ENCODE results near the gene OMG. TPM values are rescaled to one million over a fixed set of nuclear protein-coding genes. Genes with fewer than 3 reads are reported as not detected.
"Not testable (repeated sequence)": the region's sequence is repeated elsewhere in the genome, so short reads cannot be mapped to it uniquely, and the experiment has no call there.

Gene OMG
- total RNA-seq, 2 donors from 2014 or later = 0.26 to 0.42 TPM

DNA sequence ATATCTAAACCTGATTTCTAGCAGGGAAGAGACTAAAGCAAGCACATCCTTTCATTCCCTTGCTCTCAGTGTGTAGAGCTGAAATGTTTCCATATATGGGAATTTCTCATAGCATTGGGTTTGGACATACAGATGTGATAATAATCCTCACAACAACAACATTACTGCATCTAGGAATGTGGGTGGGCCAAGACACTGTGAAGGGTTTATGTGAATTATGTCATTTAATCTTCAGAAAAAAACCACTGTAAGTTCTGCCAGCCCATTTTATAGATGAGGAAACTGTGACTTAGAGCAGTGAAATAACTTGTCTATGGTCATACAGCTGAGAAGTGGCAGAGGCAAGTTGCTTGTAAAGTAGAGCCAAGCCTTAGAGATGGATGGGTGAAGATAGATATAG, 5.2 kb downstream of the OMG start:
- no peaks in the 10 kb centered on the region for H3K9me3 Mint-ChIP-seq
- H3K27me3 Mint-ChIP-seq = no peaks in the 10 kb centered on the region
- no peaks in the 10 kb centered on the region for H3K4me1 Mint-ChIP-seq
- no peaks in the 10 kb centered on the region for H3K36me3 Mint-ChIP-seq (ENCODE audit: low read depth)
- no peak overlapping the region for H3K27ac Mint-ChIP-seq
- no peak for ATAC-seq (replicated peaks)
- H3K4me3 Mint-ChIP-seq = no peak overlapping the region

DNA sequence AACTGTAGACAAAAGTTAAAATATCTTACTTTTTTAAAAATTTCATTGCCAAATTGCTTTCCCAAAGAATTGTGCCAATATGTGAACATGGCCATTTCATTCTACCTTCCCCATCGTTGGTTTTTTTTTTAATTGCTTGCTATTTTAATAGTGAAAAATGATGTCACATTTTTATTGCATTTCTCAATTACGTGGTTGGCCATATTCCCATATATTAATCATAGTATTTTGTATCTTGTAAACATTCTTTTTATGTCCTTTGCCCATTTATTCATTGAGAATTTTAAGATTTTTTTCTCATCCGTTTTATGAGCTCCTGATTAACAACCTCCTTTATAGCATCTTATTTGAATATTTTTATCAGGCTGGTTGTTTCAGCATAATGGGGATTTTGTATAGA, 7.2 kb downstream of the OMG start:
- H3K4me3 Mint-ChIP-seq = no peak overlapping the region
- no peaks in the 10 kb centered on the region for H3K36me3 Mint-ChIP-seq (ENCODE audit: low read depth)
- no peaks in the 10 kb centered on the region for H3K27me3 Mint-ChIP-seq
- no peaks in the 10 kb centered on the region for H3K4me1 Mint-ChIP-seq
- H3K27ac Mint-ChIP-seq = no peak overlapping the region
- H3K9me3 Mint-ChIP-seq = no peaks in the 10 kb centered on the region
- no peak for ATAC-seq (replicated peaks)

DNA sequence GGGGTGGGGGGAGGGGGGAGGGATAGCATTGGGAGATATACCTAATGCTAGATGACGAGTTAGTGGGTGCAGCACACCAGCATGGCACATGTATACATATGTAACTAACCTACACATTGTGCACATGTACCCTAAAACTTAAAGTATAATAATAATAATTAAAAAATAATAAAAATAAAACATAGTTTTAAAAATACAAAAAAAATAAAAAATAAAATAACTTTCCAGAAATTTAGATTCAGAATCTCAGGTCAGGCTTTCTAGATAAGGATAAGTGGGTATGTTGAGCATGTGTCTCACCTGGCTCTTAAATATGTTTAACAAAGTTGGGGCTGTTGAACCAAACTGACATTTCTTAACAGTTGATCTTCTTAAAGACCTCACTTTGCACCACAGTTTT, 9.1 kb downstream of the OMG start:
- not testable (repeated sequence) for H3K27me3 Mint-ChIP-seq; ATAC-seq (replicated peaks); H3K36me3 Mint-ChIP-seq (ENCODE audit: low read depth); H3K9me3 Mint-ChIP-seq; H3K4me3 Mint-ChIP-seq; H3K4me1 Mint-ChIP-seq; H3K27ac Mint-ChIP-seq

DNA sequence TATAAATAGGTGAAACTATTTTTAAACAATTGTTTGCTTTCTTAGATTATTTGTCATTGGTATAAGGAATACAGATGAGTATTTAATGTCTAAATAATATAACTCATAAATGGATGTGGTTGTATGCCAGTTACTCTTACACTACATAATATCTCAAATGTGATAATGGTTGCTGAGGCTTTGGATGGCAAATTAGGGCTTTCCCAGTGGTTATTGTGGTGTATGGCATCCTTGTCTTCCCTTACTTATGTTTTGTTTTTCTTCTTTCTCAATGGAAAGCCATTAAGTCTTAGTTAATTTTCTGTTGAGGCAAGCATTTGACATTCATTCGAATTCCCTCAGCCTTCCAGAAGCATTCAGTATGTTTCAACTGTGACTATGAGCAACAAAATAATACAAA, 10.5 kb downstream of the OMG start:
- Mint-ChIP-seq H3K27me3 (no peaks in the 10 kb centered on the region), H3K4me1 (no peaks in the 10 kb centered on the region), H3K27ac (no peak overlapping the region), H3K36me3 (ENCODE audit: low read depth) (no peaks in the 10 kb centered on the region), H3K9me3 (no peaks in the 10 kb centered on the region), H3K4me3 (no peak overlapping the region)
- no peak for ATAC-seq (replicated peaks)

DNA sequence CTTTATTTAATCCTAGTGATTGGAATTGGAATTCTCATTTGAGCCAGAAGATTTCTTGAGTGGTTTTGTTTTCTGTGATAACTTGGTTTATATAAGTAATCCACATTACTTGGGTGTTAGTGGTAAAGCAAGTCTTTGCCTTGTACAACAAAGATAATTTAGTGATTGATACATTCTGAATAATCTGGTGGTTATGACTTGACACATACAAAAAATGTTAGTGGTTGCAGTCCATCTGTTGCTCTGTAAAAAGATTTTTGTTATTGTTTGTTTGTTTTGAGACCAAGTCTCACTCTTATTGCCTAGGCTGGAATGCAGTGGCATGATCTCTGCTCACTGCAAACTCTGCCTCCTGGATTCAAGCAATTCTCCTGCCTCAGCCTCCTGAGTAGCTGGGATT, 13.2 kb downstream of the OMG start:
- Mint-ChIP-seq H3K4me3 (no peak overlapping the region), H3K27ac (no peak overlapping the region), H3K9me3 (no peaks in the 10 kb centered on the region), H3K27me3 (no peaks in the 10 kb centered on the region), H3K36me3 (ENCODE audit: low read depth) (no peaks in the 10 kb centered on the region), H3K4me1 (no peaks in the 10 kb centered on the region)
- ATAC-seq (replicated peaks) = no peak

DNA sequence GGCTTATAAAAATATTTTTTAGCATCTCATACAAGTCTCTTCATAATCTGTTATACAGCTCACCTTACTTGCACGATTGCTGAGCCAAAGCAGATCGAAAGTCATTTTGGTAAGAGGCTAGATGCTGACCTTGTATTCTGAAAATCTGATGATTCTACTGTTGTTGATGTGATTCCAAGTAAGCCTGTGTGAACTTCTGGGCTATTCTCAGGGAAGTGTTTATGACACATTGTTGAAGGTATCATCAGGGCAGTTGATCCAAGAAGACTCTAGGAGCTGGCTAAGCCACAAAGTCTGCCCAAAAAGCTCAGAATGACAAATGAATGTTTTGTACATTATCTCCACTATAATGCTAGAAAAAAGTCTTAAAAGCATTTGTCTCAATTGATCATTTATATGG, 16.0 kb downstream of the OMG start:
- H3K4me3 Mint-ChIP-seq = no peak overlapping the region
- H3K27me3 Mint-ChIP-seq = no peaks in the 10 kb centered on the region
- H3K36me3 Mint-ChIP-seq (ENCODE audit: low read depth) = no peaks in the 10 kb centered on the region
- no peaks in the 10 kb centered on the region for H3K9me3 Mint-ChIP-seq
- no peaks in the 10 kb centered on the region for H3K4me1 Mint-ChIP-seq
- ATAC-seq (replicated peaks) = no peak
- H3K27ac Mint-ChIP-seq = no peak overlapping the region

DNA sequence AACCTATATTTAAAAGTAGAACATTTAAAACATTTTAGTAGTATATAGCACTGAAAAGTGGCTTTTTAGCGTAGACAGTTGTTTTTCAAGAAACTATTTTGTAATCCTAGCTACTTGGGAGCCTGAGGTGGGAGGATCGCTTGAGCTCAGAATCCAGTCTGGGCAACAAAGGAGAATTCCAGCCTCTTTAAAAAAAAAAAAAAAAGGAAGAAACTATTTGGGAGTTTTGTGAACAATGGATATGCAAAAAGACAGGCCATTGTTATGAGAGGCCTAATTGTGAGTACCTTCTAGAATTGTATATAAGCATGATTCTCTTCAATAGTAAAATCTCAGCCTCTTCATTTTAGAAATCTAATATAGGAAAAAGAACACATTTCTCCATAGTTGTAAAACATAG, 17.6 kb downstream of the OMG start:
- Mint-ChIP-seq H3K36me3 (ENCODE audit: low read depth) (no peaks in the 10 kb centered on the region), H3K9me3 (no peaks in the 10 kb centered on the region), H3K27me3 (no peaks in the 10 kb centered on the region), H3K4me1 (no peaks in the 10 kb centered on the region), H3K27ac (no peak overlapping the region), H3K4me3 (no peak overlapping the region)
- no peak for ATAC-seq (replicated peaks)

DNA sequence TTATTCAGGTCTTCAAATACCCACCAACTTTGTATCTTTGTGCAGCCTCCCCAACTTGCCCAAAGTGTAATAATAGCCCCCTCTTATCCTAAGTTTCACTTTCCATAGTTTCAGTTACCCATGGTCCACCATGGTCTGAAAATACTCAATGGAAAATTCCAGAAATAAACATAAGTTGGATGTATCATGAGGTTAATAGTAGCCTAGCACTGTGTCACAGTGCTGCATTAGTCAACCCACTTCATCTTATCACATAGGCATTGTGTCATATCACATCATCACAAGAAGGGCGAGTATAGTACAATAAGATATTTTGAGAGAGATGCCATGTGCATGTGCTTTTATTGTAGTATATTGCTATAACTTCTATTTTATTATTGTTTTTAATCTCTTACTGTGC, 21.9 kb downstream of the OMG start:
- Mint-ChIP-seq H3K36me3 (ENCODE audit: low read depth) (peaks cover 6% of the 10 kb centered on the region), H3K27ac (no peak overlapping the region), H3K9me3 (no peaks in the 10 kb centered on the region), H3K4me1 (no peaks in the 10 kb centered on the region), H3K27me3 (no peaks in the 10 kb centered on the region), H3K4me3 (no peak overlapping the region)
- no peak for ATAC-seq (replicated peaks)

DNA sequence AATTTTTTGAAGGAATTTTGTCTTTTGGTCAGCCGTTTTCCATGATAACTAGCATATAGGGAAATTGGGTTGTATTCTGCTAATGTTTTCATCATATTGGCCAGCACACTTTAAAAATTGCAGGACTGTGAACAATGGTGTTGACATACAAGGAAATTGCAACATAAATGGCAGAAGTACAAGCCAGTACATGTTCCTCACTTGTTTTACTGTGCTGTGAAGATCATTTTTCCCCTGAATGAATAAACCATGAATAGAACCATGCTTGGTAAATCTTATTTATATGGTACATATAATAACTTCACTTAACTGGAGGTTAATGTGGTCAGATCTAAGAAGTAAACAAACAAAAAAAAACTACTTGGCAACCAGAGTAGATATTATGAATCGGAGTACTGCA, 22.8 kb downstream of the OMG start:
- Mint-ChIP-seq H3K27me3 (no peaks in the 10 kb centered on the region), H3K4me1 (no peaks in the 10 kb centered on the region), H3K4me3 (no peak overlapping the region), H3K27ac (no peak overlapping the region), H3K9me3 (no peaks in the 10 kb centered on the region), H3K36me3 (ENCODE audit: low read depth) (peaks cover 6% of the 10 kb centered on the region)
- no peak for ATAC-seq (replicated peaks)

DNA sequence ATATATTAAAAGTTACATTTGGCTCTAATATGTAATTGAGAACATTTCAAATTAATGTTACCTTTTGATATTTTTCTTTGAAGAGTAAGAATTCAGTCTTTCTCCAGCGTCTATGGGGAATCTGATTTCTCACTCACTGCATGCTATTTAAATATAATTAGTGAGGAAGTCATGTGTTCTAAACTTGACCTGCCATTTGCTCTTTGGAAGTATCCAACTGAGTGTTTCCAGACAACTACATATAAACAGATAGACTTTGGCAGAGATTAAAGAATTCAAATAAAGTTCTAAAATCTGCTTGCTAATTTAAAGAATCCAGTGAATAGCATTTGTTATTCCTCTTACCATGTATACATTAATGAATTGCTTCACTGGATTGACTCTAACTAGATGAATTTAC, 23.5 kb downstream of the OMG start:
- no peak for ATAC-seq (replicated peaks)
- H3K9me3 Mint-ChIP-seq = no peaks in the 10 kb centered on the region
- H3K4me3 Mint-ChIP-seq = no peak overlapping the region
- no peaks in the 10 kb centered on the region for H3K27me3 Mint-ChIP-seq
- no peaks in the 10 kb centered on the region for H3K4me1 Mint-ChIP-seq
- no peak overlapping the region for H3K27ac Mint-ChIP-seq
- peaks cover 11% of the 10 kb centered on the region for H3K36me3 Mint-ChIP-seq (ENCODE audit: low read depth)

DNA sequence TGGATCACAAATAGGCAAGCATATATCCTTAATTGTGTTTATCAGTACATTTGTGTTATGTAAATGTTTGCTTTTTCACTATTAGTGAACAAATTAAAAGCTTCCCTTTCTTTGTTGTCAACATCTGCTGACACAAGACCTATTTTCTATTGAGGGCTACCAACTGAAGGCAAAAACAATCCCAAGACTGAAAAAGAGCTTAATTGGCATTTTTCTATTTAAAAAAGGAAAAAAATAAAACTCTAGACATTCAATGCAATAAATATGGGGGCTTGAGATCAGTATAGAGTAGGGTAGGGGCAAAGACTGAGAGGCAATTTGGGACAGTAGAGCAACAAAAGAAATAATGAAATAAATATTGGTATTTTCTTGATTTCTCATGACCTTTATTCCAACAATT, 24.2 kb downstream of the OMG start:
- Mint-ChIP-seq H3K9me3 (no peaks in the 10 kb centered on the region), H3K27me3 (no peaks in the 10 kb centered on the region), H3K27ac (no peak overlapping the region), H3K4me1 (no peaks in the 10 kb centered on the region), H3K36me3 (ENCODE audit: low read depth) (peaks cover 16% of the 10 kb centered on the region), H3K4me3 (no peak overlapping the region)
- no peak for ATAC-seq (replicated peaks)

DNA sequence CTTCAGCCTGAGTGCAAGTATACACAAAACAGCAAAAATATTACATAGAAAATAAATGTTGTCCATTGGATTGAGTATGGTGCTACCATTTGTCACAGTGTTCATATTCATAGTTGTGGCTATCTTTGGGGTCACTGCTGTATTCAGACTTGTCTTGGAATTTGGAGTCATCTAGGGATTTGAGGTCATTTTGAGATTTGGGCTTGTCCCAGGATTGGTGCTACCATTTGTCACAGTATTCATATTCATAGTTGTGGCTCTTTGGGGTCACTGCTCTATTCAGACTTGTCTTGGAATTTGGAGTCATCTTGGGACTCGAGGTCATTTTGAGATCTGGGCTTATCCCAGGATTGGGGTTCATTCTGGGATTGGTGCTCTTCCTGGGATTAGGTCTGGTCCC, 24.8 kb downstream of the OMG start:
- H3K27ac Mint-ChIP-seq = no peak overlapping the region
- no peaks in the 10 kb centered on the region for H3K9me3 Mint-ChIP-seq
- ATAC-seq (replicated peaks) = no peak
- peaks cover 21% of the 10 kb centered on the region for H3K36me3 Mint-ChIP-seq (ENCODE audit: low read depth)
- no peaks in the 10 kb centered on the region for H3K4me1 Mint-ChIP-seq
- no peaks in the 10 kb centered on the region for H3K27me3 Mint-ChIP-seq
- no peak overlapping the region for H3K4me3 Mint-ChIP-seq

DNA sequence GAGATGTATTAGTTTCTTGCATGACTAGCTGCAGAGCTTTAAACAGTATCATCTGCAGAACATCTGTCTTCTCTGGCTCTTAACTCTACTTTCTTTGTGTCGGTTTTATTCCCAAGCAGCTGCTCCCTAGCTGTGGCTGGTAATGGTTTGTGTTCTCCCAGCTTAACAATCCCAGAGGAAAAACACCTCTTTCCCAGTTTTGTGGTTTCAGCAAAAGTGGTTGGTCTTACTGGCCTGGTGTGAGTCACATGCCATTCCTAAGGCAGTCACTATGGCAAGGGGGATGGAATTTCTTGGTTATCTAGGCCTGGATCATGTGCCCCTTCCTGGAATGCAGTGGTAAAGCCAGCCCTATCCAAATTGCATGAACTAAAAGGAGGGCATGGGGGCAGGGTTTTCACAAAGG, 27.5 kb downstream of the OMG start:
- ATAC-seq (replicated peaks) = no peak
- Mint-ChIP-seq H3K4me1 (no peaks in the 10 kb centered on the region), H3K27ac (no peak overlapping the region), H3K9me3 (no peaks in the 10 kb centered on the region), H3K27me3 (no peaks in the 10 kb centered on the region), H3K36me3 (ENCODE audit: low read depth) (peaks cover 33% of the 10 kb centered on the region), H3K4me3 (no peak overlapping the region)

DNA sequence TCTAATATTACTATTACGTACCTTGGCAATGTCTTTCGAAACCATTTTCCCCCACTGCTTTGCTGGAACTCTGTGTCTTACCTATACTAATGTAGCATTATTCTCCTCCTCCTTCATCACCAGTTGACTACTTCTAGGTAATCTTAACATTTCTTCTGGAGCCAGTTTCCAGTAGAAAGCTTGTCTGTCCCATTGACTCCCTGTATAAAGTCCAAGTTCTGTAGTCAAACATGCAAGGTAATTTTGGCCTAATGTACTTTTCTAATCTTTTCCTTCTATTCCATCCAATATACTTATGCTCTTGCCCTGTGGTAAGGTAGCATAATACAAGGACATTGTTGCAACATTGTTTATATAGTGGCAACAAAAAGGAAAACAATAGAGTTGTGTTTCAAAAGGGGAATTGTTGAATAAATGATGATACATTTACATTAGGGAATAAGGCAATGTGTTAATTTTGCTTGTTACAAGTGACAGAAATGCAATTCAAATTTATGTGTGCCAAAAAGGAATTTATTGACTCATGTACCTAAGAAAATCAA, 27.9 kb downstream of the OMG start:
- no peaks in the 10 kb centered on the region for H3K4me1 Mint-ChIP-seq
- peaks cover 33% of the 10 kb centered on the region for H3K36me3 Mint-ChIP-seq (ENCODE audit: low read depth)
- ATAC-seq (replicated peaks) = no peak
- no peaks in the 10 kb centered on the region for H3K27me3 Mint-ChIP-seq
- H3K4me3 Mint-ChIP-seq = no peak overlapping the region
- no peak overlapping the region for H3K27ac Mint-ChIP-seq
- H3K9me3 Mint-ChIP-seq = no peaks in the 10 kb centered on the region

DNA sequence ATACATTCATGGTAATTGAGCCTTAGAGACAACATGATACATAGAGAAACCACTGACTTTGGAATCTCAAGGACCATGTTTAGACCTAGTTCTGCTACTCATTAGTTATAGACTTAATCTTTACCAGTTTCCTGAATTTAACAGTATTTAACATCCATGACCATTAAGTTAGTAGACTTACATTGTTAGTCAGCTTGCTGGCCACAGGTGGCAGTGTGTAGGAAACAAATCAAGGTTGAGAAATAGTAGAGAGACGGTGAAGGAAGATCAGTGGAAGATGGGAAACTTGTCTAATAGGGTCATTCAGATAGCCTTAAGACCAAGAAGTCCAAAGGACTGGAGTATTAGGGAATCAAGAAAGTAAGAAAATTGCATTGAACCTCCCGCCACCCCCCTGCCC, 31.0 kb downstream of the OMG start:
- no peak for ATAC-seq (replicated peaks)
- H3K36me3 Mint-ChIP-seq (ENCODE audit: low read depth) = peaks cover 34% of the 10 kb centered on the region
- no peaks in the 10 kb centered on the region for H3K4me1 Mint-ChIP-seq
- no peaks in the 10 kb centered on the region for H3K9me3 Mint-ChIP-seq
- H3K27me3 Mint-ChIP-seq = no peaks in the 10 kb centered on the region
- H3K4me3 Mint-ChIP-seq = no peak overlapping the region
- no peak overlapping the region for H3K27ac Mint-ChIP-seq

DNA sequence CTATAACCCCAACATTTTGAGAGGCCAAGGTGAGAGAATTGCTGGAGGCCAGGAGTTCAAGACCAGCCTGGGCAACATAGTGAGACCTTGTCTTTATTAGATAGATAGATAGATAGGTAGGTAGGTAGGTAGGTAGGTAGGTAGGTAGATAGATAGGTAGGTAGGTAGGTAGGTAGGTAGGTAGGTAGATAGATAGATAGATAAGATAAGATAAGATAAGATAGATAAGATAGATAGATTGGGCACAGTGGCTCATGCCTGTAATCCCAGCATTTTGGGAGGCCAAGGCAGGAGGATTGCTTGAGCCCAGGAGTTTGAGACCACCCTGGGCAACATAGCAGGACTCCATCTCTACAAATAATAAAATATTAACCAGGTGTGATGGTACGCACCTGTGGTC, 34.1 kb downstream of the OMG start:
- not testable (repeated sequence) for ATAC-seq (replicated peaks); H3K4me3 Mint-ChIP-seq; H3K27me3 Mint-ChIP-seq; H3K27ac Mint-ChIP-seq; H3K9me3 Mint-ChIP-seq; H3K4me1 Mint-ChIP-seq
- peaks cover 39% of the 10 kb centered on the region for H3K36me3 Mint-ChIP-seq (ENCODE audit: low read depth)
